Measurements from ENCODE around the gene STRADA. TPM values are rescaled to one million over a fixed set of nuclear protein-coding genes. Genes with fewer than 3 reads are reported as not detected.

Gene STRADA
- total and polyA plus RNA-seq, 2 donors (not counting 1 experiment from before 2014, with no cell fraction given): 22.8 TPM

GRCh38 chr17:63694229-63694949, 47.2 kb downstream of the STRADA start:
- H3K27me3 ChIP-seq (ENCODE audit: control insufficient read depth, insufficient read depth, low read length): no peaks in the 10 kb centered on the region
- no peak overlapping the region for H3K4me2 ChIP-seq (ENCODE audit: extremely low read depth, insufficient read depth, low read length)
- H3K4me1 ChIP-seq (ENCODE audit: control insufficient read depth, extremely low read depth, insufficient read depth, low read length): no peaks in the 10 kb centered on the region
- H3K79me2 ChIP-seq (ENCODE audit: control insufficient read depth, insufficient read depth, low read length): no peaks in the 10 kb centered on the region
- no peak for DNase-seq (ENCODE audit: low read depth in 2 of 2)
- H3K36me3 ChIP-seq (ENCODE audit: control insufficient read depth, insufficient read depth, low read length): peaks cover 12% of the 10 kb centered on the region
- no peak overlapping the region for H2AFZ ChIP-seq (ENCODE audit: low read length)
- H3K9ac ChIP-seq (ENCODE audit: insufficient read depth, low read length): no peak overlapping the region
- no peaks in the 10 kb centered on the region for H4K20me1 ChIP-seq (ENCODE audit: control insufficient read depth, extremely low read depth, insufficient read depth, low read length)
- H3K4me3 ChIP-seq (replicated peaks in 1 of 4; ENCODE audit: control extremely low read depth in 1 of 4, insufficient read depth in 1 of 4, low read depth in 3 of 4, low read length in 4 of 4): no peak overlapping the region
- TF ChIP-seq CTCF (conservative IDR thresholded peaks at IDR 0.05 in 1 of 2, IDR thresholded peaks at IDR 0.05 in 1 of 2; ENCODE audit: low read depth in 1 of 2, low read length in 2 of 2) (no peak), EZH2 (IDR thresholded peaks at IDR 0.05; ENCODE audit: low read length, missing control alignments) (no peak)
- no peaks in the 10 kb centered on the region for H3K9me3 ChIP-seq (ENCODE audit: control insufficient read depth, insufficient read depth, low read depth, low read length)
- no peak overlapping the region for H3K27ac ChIP-seq (ENCODE audit: insufficient read depth, low read length)

- Histone ChIP-seq H3K9ac (ENCODE audit: insufficient read depth, low read length) (no peak overlapping the region), H3K4me3 (replicated peaks in 1 of 4; ENCODE audit: control extremely low read depth in 1 of 4, insufficient read depth in 1 of 4, low read depth in 3 of 4, low read length in 4 of 4) (no peak overlapping the region), H3K27me3 (ENCODE audit: control insufficient read depth, insufficient read depth, low read length) (no peaks in the 10 kb centered on the region), H3K4me1 (ENCODE audit: control insufficient read depth, extremely low read depth, insufficient read depth, low read length) (no peaks in the 10 kb centered on the region), H3K36me3 (ENCODE audit: control insufficient read depth, insufficient read depth, low read length) (peaks cover 12% of the 10 kb centered on the region), H3K79me2 (ENCODE audit: control insufficient read depth, insufficient read depth, low read length) (no peaks in the 10 kb centered on the region), H3K9me3 (ENCODE audit: control insufficient read depth, insufficient read depth, low read depth, low read length) (no peaks in the 10 kb centered on the region), H3K4me2 (ENCODE audit: extremely low read depth, insufficient read depth, low read length) (no peak overlapping the region), H4K20me1 (ENCODE audit: control insufficient read depth, extremely low read depth, insufficient read depth, low read length) (no peaks in the 10 kb centered on the region), H3K27ac (ENCODE audit: insufficient read depth, low read length) (no peak overlapping the region), H2AFZ (ENCODE audit: low read length) (no peak overlapping the region)
- no peak for DNase-seq (ENCODE audit: low read depth in 2 of 2)
- no peak for TF ChIP-seq EZH2 (IDR thresholded peaks at IDR 0.05; ENCODE audit: low read length, missing control alignments)
- no peak for TF ChIP-seq CTCF (conservative IDR thresholded peaks at IDR 0.05 in 1 of 2, IDR thresholded peaks at IDR 0.05 in 1 of 2; ENCODE audit: low read depth in 1 of 2, low read length in 2 of 2)
Measured at GRCh38 chr17:63693411-63694113, 48.0 kb downstream of the STRADA start.

- H3K36me3 ChIP-seq (ENCODE audit: control insufficient read depth, insufficient read depth, low read length): peaks cover 12% of the 10 kb centered on the region
- H2AFZ ChIP-seq (ENCODE audit: low read length): no peak overlapping the region
- no peak overlapping the region for H3K9ac ChIP-seq (ENCODE audit: insufficient read depth, low read length)
- H4K20me1 ChIP-seq (ENCODE audit: control insufficient read depth, extremely low read depth, insufficient read depth, low read length): no peaks in the 10 kb centered on the region
- no peaks in the 10 kb centered on the region for H3K79me2 ChIP-seq (ENCODE audit: control insufficient read depth, insufficient read depth, low read length)
- H3K4me1 ChIP-seq (ENCODE audit: control insufficient read depth, extremely low read depth, insufficient read depth, low read length): no peaks in the 10 kb centered on the region
- TF ChIP-seq CTCF (conservative IDR thresholded peaks at IDR 0.05 in 1 of 2, IDR thresholded peaks at IDR 0.05 in 1 of 2; ENCODE audit: low read depth in 1 of 2, low read length in 2 of 2) (no peak), EZH2 (IDR thresholded peaks at IDR 0.05; ENCODE audit: low read length, missing control alignments) (no peak)
- H3K27ac ChIP-seq (ENCODE audit: insufficient read depth, low read length): no peak overlapping the region
- DNase-seq (ENCODE audit: low read depth in 2 of 2): no peak
- H3K4me2 ChIP-seq (ENCODE audit: extremely low read depth, insufficient read depth, low read length): no peak overlapping the region
- no peak overlapping the region for H3K4me3 ChIP-seq (replicated peaks in 1 of 4; ENCODE audit: control extremely low read depth in 1 of 4, insufficient read depth in 1 of 4, low read depth in 3 of 4, low read length in 4 of 4)
- H3K27me3 ChIP-seq (ENCODE audit: control insufficient read depth, insufficient read depth, low read length): no peaks in the 10 kb centered on the region
- H3K9me3 ChIP-seq (ENCODE audit: control insufficient read depth, insufficient read depth, low read depth, low read length): no peaks in the 10 kb centered on the region
Measured at GRCh38 chr17:63692195-63692816, 49.3 kb downstream of the STRADA start.

All from fibroblast of lung (primary cell).